ENCODE results near the gene TOLLIP. TPM values are rescaled to one million over a fixed set of nuclear protein-coding genes. Genes with fewer than 3 reads are reported as not detected.

TOLLIP gene
- total and polyA plus RNA-seq, 9 of the 15 experiments (the other 6 are each of a cell fraction or from before 2014, with no cell fraction given): 0.23 to 22.8 (median 7.1) TPM

GRCh38 chr11:1309498-1310317, at the start of gene TOLLIP (continued):
- no peak for TF ChIP-seq ZNF696 (CRISPR knock-in tag; conservative IDR thresholded peaks at IDR 0.05)
- TF ChIP-seq VEZF1 (CRISPR knock-in tag; IDR thresholded peaks at IDR 0.05): peak; percentile 65
- TF ChIP-seq TSC22D4 (tag; IDR thresholded peaks at IDR 0.05): no peak
- no peak for TF ChIP-seq ZNF57 (CRISPR knock-in tag; IDR thresholded peaks at IDR 0.05)
- no peak for TF ChIP-seq SREBF2 (CRISPR knock-in tag; IDR thresholded peaks at IDR 0.05)
- no peak for TF ChIP-seq ZNF354B (CRISPR knock-in tag; IDR thresholded peaks at IDR 0.05)
- TF ChIP-seq ZNF592 (IDR thresholded peaks at IDR 0.05): peak; percentile 96
- TF ChIP-seq ZNF445 (CRISPR knock-in tag; IDR thresholded peaks at IDR 0.05; ENCODE audit: low read depth): no peak
- TF ChIP-seq HOXB6 (CRISPR knock-in tag; IDR thresholded peaks at IDR 0.05; ENCODE audit: borderline replicate concordance): no peak
- TF ChIP-seq ZNF699 (CRISPR knock-in tag; IDR thresholded peaks at IDR 0.05; ENCODE audit: insufficient replicate concordance): no peak
- no peak for TF ChIP-seq FOXK1 (CRISPR knock-in tag; IDR thresholded peaks at IDR 0.05; ENCODE audit: borderline replicate concordance)
- TF ChIP-seq ZNF407 (IDR thresholded peaks at IDR 0.05; ENCODE audit: low read depth): no peak
- TF ChIP-seq EHMT2 (IDR thresholded peaks at IDR 0.05): peak; percentile 16; the same call in 1 of the 2 replicates
- no peak for TF ChIP-seq RCOR1 (IDR thresholded peaks at IDR 0.05; ENCODE audit: borderline replicate concordance in 1 of 2, low read depth in 2 of 2, low read length in 2 of 2)

Data from K562 (cell line).